Subcutaneous adipose tissue (tissue), 4 donors: ENCODE results near the gene POLR1H. TPM values are rescaled to one million over a fixed set of nuclear protein-coding genes. Genes with fewer than 3 reads are reported as not detected.

ENCODE experiments used
- total RNA-seq, 4 donors: library from RNA; depleted of rRNA; stranded (reverse); fragments of >200 nt; gene quantifications; one replicate each; pipeline ENCODE4 v1.1.0, GENCODE V29; 2016
- TF ChIP-seq, protein P1 (sequence below): fragments of 450-650 bp; IDR thresholded peaks from one replicate; pipeline ENCODE4 v1.5.1; 2016; ENCODE audit warnings: low read depth, mild to moderate bottlenecking, control low read depth, antibody characterized with exemption, moderate library complexity

Gene POLR1H
- total RNA-seq, 4 donors from 2014 or later = 12.8 to 23.8 (median 20.0) TPM

DNA sequence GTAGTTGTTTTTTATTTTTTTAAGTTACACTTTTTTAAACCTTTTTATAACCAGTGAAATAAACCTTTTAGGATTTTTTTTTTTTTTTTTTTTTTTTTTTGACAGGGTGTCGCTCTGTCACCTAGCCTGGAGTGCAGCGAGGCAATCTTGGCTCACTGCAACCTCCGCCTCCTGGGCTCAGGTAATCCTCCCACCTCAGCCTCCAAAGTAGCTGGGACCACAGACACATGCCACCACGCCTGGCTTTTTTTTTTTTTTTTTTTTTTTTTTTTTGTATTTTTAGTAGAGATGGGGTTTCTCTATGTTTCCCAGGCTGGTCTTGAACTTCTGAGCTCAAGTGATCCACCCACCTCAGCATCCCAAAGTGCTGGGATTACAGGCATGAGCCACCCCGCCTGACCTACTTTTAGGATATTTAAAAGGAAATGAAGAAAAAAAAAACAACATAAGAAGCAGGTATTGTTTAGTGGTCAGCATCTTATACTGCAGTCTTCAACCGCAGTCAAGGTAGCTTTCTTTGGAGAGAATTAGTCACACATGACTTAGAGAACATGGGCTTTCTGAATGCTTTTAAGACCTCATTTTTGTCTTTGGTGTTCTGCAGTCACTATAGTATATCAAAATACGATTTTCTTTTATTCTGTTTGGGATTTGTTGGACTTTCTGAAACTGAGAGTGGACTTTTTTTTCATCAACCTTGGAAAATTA, 1.6 kb downstream of the POLR1H start:
- TF ChIP-seq, protein P1, sequence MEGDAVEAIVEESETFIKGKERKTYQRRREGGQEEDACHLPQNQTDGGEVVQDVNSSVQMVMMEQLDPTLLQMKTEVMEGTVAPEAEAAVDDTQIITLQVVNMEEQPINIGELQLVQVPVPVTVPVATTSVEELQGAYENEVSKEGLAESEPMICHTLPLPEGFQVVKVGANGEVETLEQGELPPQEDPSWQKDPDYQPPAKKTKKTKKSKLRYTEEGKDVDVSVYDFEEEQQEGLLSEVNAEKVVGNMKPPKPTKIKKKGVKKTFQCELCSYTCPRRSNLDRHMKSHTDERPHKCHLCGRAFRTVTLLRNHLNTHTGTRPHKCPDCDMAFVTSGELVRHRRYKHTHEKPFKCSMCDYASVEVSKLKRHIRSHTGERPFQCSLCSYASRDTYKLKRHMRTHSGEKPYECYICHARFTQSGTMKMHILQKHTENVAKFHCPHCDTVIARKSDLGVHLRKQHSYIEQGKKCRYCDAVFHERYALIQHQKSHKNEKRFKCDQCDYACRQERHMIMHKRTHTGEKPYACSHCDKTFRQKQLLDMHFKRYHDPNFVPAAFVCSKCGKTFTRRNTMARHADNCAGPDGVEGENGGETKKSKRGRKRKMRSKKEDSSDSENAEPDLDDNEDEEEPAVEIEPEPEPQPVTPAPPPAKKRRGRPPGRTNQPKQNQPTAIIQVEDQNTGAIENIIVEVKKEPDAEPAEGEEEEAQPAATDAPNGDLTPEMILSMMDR = no peak

DNA sequence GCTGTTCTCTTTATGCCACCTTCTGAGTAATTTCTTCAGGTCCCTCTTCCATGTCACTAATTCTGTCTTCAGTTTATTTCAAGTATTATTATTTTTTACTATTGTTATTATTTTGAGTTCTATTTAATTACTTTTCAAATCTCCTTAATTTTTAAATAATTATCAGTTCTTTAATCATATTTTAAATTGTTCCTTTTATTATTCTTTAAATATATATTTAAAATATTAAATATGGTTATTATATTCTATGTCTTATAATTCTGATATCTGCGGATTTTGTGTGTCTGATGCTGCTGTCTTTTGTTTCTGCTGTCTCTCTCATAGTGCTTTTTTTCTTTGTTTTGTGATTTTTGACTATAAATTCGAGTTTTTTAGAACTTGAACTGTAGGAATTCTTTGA, 2.2 kb downstream of the POLR1H start:
- TF ChIP-seq, protein P1 = no peak

DNA sequence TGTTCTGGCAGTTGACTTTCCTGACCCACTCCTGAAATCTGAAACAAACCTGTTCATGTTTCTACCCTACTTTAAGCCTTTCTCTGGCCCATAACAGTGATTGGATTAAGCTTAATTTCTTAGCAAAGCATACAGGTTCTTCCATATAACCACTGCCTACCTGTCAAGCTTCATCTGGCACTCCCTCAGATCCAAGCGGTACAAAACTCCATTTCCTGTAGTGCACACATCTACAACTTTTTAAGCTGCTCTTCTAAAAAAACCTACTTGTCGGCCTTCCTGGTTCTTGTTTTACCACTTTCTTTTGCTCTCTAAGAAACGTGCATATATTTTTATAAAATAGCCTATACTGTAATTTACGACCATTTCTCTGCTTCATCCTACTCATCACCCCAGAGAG, 5.0 kb downstream of the POLR1H start:
- TF ChIP-seq, protein P1 = no peak

DNA sequence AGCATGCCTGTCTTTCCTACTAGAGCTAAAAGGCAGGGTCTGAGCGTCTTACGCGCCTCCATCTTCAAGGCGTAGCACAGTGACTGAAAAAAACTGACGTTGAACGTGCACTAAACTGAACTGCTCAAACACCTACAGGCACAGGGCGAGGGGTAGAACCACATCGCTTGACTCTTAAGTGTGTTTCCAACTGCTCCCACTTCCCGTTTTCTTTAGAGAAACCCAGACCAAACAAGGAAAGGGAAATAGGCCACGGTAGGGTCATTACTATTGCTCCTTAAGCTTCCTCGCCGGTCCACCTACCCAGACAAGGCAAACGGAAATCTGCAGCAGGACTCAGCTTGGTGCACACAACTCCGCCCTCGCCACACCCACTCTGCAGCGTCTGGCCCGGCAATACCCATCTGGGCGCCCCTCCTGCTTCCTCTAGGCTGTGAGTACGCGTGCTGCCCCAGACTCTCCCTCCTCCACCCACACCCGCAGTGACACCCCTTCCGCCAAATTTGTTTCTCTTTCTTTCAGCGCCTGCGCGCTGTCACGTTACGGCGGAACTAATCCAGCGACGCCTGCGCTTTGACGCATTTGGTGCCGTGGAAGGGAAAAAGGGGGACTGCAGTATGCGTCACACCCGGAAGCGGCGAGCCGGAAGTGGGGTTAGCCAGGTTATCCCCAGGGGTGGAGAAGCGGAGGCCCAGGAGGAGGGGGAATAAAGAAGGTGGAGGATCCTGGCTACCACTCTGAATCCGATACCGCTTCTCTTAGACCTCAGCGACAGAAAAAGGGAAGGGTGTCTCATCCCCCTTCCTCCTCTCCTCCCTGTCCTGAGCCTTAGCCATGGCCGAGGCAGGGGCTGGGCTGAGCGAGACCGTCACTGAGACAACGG, 5.8 kb downstream of the POLR1H start, which contains the start of gene PPP1R11:
Gene PPP1R11, plus strand, starts transcription at position 622 of the 883 bp plus-strand sequence. Its CDS starts 213 bp downstream, at position 835.
- TF ChIP-seq, protein P1 = no peak

DNA sequence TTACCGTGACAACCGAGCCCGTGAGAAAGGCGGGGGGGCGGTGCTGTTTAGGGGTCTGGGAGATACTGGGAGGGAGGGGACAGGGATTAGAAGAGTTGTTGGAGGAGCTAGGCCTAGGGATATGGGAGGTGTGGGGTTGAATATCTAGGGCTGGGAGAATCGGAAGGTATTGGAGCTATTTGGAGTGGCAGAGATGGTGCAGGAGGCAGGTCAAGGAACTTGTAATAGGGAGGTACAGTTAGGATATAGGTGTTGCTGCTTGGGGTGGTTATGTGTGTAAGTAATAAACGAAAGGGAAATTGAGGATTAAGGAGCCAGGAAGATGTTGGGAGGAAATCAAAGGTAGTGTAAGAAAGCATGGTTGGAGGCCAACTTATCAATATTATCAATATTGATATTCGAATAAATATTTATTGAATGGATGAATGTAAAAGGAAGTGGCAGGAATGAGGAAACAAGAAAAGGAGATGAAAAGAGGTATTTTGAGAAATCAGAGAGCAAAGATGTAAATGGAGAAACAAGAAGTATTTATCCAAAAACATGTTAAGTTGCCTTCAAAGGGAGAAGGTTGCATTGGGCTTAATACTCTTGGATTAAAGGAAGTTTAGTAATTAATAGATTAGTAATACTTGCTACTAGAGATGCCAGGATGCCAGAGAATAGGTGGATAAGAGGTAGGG, 6.5 kb downstream of the POLR1H start:
- TF ChIP-seq, protein P1 = no peak

DNA sequence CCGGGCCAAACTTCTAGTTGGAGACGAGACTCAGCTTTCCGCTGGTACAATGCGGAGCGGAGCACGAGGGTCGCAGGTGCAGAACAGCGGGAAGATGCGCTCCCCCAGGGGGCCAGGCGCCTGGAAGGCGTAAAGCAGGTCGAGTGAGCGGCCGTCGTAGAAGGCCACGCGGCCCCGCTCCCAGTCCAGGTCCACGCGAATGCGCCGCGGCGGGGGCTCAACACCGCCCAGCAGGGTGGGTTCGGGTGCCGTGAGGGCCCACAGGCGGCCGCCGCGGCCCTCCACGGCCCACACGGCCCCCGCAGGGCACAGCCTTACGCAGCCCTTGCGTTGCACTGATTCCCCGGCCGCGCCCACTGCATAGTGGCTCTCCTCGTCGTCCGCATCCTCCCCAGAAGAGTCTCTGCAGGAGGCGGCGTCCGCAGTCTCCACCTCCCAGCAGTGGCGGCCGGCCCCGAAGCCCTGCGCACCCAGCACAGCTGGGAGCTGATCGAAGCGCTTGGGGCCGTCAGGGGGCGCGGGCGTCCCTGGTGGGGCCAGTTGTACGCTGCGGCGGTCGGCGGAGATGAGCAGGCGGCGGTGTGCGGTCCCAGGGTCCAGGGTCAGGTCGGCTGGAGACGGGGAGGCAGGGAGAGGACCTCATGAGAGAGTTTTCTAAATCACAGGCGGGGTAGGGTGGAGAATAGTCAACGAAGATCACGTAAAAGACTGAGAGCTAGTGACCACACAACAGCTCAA, 10.2 kb downstream of the POLR1H start:
- TF ChIP-seq, protein P1 = no peak
